SK-N-SH treated with all-trans-retinoic acid at 6 μM for 48 hours (cell line): ENCODE data around the gene VAT1L.

Experiments used
- CREB5 ChIP-seq: fragments of 250-450 bp; sonication (Bioruptor Pico); IDR thresholded peaks from 2 replicates; pipeline ENCODE4 v1.5.1; 2020; ENCODE audit warnings: low read depth, mild to moderate bottlenecking, moderate library complexity
- PATZ1 ChIP-seq: fragments of 250-450 bp; sonication (Bioruptor Pico); IDR thresholded peaks from 2 replicates; pipeline ENCODE4 v1.8.0; 2020; ENCODE audit warnings: mild to moderate bottlenecking, moderate library complexity, borderline replicate concordance
- RARB ChIP-seq: fragments of 250-450 bp; sonication (Bioruptor Pico); IDR thresholded peaks from 2 replicates; pipeline ENCODE4 v1.8.0; 2021; ENCODE audit warnings: mild to moderate bottlenecking, moderate library complexity
- TOX ChIP-seq: fragments of 250-450 bp; sonication (Bioruptor Pico); IDR thresholded peaks from 2 replicates; pipeline ENCODE4 v1.8.0; 2021; ENCODE audit warnings: mild to moderate bottlenecking, moderate library complexity, borderline replicate concordance
- TSHZ2 ChIP-seq: fragments of 250-450 bp; sonication (Bioruptor Pico); IDR thresholded peaks from 2 replicates; pipeline ENCODE4 v1.5.0; 2020; ENCODE audit warnings: mild to moderate bottlenecking, moderate library complexity
- ZFP3 ChIP-seq: fragments of 250-450 bp; sonication (Bioruptor Pico); IDR thresholded peaks from 2 replicates; pipeline ENCODE4 v1.5.0; 2020; ENCODE audit warnings: mild to moderate bottlenecking, moderate library complexity
- ZNF70 ChIP-seq: fragments of 450-650 bp; formaldehyde crosslinking; IDR thresholded peaks from 2 replicates; pipeline ENCODE4 v1.5.0; 2020; ENCODE audit warnings: mild to moderate bottlenecking, moderate library complexity

- TF ChIP-seq ZFP3 (CRISPR knock-in tag), result no peak
- no peak for TF ChIP-seq CREB5 (CRISPR knock-in tag)
- no peak for TF ChIP-seq PATZ1
- TF ChIP-seq ZNF70 (CRISPR knock-in tag), result no peak
- TF ChIP-seq TOX (CRISPR knock-in tag), result no peak
- no peak for TF ChIP-seq RARB (CRISPR knock-in tag)
- TF ChIP-seq TSHZ2 (CRISPR knock-in tag), result no peak
Measured at GRCh38 chr16:77876776-77877175, 88.4 kb downstream of the VAT1L start.
